ENCODE measurements around the gene CDK14. TPM values are rescaled to one million over a fixed set of nuclear protein-coding genes. Genes with fewer than 3 reads are reported as not detected.

Gene CDK14
- total and polyA plus RNA-seq, 10 of the 15 experiments (the other 5 are each of a cell fraction or from before 2014, with no cell fraction given): 6.5 to 61.3 (median 24.2) TPM

DNA sequence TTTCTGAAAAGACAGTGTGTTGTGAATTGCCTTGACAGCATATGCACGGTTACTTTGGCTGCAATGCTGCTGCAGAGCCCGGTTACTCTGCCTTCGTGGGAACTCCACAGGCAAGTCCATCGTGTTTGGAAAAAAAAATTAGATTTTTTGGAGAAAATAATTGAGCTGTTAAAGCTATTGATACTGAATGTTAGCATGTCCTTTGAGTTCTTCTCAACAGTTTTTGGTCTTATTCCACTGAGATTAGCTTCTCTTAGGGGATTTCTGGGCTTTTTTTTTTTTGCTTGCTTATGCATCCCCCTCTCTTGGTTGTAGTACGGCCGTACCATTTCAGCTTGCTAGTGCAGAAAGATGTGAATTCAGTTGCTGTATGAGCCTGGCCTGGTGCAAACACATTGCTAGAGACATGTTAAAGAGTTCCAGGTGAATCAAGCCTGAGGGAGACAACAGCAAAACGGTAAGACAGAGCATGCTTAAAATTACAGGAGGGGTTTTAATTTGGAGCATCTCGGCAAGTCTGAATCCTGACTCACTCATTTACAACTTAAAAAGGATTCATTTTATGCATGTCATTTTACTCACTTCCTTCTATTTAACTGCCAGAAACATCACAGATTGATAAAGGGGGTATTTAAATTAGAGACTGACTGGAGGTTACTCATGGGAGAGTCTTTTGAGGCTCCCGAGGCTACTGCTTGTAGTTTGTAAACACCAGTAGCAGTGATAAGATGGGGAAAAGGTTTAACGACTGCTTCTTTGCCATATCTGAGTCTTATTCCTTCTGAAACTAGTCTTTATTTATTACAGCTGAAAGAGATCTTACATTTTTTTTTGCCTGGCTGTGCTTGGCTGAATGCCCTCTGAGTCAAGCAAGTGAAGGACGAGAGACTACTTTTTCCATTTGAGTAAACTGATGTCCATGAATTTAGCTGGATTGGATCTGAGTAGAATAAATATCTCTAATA lies 113.7 kb downstream of the CDK14 start (continued):
- TF ChIP-seq, protein P1, sequence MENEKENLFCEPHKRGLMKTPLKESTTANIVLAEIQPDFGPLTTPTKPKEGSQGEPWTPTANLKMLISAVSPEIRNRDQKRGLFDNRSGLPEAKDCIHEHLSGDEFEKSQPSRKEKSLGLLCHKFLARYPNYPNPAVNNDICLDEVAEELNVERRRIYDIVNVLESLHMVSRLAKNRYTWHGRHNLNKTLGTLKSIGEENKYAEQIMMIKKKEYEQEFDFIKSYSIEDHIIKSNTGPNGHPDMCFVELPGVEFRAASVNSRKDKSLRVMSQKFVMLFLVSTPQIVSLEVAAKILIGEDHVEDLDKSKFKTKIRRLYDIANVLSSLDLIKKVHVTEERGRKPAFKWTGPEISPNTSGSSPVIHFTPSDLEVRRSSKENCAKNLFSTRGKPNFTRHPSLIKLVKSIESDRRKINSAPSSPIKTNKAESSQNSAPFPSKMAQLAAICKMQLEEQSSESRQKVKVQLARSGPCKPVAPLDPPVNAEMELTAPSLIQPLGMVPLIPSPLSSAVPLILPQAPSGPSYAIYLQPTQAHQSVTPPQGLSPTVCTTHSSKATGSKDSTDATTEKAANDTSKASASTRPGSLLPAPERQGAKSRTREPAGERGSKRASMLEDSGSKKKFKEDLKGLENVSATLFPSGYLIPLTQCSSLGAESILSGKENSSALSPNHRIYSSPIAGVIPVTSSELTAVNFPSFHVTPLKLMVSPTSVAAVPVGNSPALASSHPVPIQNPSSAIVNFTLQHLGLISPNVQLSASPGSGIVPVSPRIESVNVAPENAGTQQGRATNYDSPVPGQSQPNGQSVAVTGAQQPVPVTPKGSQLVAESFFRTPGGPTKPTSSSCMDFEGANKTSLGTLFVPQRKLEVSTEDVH (IDR thresholded peaks at IDR 0.05; ENCODE audit: low read depth, partially characterized antibody): no peak
- TF ChIP-seq, protein P2, sequence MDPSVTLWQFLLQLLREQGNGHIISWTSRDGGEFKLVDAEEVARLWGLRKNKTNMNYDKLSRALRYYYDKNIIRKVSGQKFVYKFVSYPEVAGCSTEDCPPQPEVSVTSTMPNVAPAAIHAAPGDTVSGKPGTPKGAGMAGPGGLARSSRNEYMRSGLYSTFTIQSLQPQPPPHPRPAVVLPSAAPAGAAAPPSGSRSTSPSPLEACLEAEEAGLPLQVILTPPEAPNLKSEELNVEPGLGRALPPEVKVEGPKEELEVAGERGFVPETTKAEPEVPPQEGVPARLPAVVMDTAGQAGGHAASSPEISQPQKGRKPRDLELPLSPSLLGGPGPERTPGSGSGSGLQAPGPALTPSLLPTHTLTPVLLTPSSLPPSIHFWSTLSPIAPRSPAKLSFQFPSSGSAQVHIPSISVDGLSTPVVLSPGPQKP (IDR thresholded peaks at IDR 0.05; ENCODE audit: low read depth, low read length): no peak
- TF ChIP-seq YY1 (IDR thresholded peaks at IDR 0.05; ENCODE audit: low read depth, low read length) (no peak), ZNF24 (IDR thresholded peaks at IDR 0.05) (no peak), RFX5 (IDR thresholded peaks at IDR 0.05; ENCODE audit: low read depth, low read length) (no peak), HDGF (IDR thresholded peaks at IDR 0.05) (no peak), SIX5 (IDR thresholded peaks at IDR 0.05; ENCODE audit: low read depth, low read length, severe bottlenecking) (no peak), ZNF384 (IDR thresholded peaks at IDR 0.05; ENCODE audit: borderline replicate concordance, low read depth, low read length) (peak; percentile 89), ZBTB33 (IDR thresholded peaks at IDR 0.05) (no peak), FOS (IDR thresholded peaks at IDR 0.05; ENCODE audit: borderline replicate concordance, extremely low read depth, insufficient read length) (no peak)
- TF ChIP-seq, protein P3, sequence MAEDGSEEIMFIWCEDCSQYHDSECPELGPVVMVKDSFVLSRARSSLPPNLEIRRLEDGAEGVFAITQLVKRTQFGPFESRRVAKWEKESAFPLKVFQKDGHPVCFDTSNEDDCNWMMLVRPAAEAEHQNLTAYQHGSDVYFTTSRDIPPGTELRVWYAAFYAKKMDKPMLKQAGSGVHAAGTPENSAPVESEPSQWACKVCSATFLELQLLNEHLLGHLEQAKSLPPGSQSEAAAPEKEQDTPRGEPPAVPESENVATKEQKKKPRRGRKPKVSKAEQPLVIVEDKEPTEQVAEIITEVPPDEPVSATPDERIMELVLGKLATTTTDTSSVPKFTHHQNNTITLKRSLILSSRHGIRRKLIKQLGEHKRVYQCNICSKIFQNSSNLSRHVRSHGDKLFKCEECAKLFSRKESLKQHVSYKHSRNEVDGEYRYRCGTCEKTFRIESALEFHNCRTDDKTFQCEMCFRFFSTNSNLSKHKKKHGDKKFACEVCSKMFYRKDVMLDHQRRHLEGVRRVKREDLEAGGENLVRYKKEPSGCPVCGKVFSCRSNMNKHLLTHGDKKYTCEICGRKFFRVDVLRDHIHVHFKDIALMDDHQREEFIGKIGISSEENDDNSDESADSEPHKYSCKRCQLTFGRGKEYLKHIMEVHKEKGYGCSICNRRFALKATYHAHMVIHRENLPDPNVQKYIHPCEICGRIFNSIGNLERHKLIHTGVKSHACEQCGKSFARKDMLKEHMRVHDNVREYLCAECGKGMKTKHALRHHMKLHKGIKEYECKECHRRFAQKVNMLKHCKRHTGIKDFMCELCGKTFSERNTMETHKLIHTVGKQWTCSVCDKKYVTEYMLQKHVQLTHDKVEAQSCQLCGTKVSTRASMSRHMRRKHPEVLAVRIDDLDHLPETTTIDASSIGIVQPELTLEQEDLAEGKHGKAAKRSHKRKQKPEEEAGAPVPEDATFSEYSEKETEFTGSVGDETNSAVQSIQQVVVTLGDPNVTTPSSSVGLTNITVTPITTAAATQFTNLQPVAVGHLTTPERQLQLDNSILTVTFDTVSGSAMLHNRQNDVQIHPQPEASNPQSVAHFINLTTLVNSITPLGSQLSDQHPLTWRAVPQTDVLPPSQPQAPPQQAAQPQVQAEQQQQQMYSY (CRISPR knock-in tag; IDR thresholded peaks at IDR 0.05): no peak
- TF ChIP-seq, protein P4, sequence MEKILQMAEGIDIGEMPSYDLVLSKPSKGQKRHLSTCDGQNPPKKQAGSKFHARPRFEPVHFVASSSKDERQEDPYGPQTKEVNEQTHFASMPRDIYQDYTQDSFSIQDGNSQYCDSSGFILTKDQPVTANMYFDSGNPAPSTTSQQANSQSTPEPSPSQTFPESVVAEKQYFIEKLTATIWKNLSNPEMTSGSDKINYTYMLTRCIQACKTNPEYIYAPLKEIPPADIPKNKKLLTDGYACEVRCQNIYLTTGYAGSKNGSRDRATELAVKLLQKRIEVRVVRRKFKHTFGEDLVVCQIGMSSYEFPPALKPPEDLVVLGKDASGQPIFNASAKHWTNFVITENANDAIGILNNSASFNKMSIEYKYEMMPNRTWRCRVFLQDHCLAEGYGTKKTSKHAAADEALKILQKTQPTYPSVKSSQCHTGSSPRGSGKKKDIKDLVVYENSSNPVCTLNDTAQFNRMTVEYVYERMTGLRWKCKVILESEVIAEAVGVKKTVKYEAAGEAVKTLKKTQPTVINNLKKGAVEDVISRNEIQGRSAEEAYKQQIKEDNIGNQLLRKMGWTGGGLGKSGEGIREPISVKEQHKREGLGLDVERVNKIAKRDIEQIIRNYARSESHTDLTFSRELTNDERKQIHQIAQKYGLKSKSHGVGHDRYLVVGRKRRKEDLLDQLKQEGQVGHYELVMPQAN (conservative IDR thresholded peaks at IDR 0.05): no peak
- TF ChIP-seq, protein P5, sequence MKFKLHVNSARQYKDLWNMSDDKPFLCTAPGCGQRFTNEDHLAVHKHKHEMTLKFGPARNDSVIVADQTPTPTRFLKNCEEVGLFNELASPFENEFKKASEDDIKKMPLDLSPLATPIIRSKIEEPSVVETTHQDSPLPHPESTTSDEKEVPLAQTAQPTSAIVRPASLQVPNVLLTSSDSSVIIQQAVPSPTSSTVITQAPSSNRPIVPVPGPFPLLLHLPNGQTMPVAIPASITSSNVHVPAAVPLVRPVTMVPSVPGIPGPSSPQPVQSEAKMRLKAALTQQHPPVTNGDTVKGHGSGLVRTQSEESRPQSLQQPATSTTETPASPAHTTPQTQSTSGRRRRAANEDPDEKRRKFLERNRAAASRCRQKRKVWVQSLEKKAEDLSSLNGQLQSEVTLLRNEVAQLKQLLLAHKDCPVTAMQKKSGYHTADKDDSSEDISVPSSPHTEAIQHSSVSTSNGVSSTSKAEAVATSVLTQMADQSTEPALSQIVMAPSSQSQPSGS (IDR thresholded peaks at IDR 0.05; ENCODE audit: low read length): no peak; the same call in 1 of the 2 replicates

All from GM12878 (cell line).